BE2C (cell line): Measurements from ENCODE around the gene CDK15.
A peak's percentile ranks its signal among the peaks of the same experiment; 100 is the strongest.

Experiments used
- DNase-seq: peaks from one replicate; pipeline ENCODE4 v3.0.0-alpha.2; 2020
- H3K27me3 ChIP-seq: fragments of 250-450 bp; sonication (Bioruptor Pico); 2 replicates; pipeline ENCODE4 v1.5.1; 2020; ENCODE audit warnings: mild to moderate bottlenecking
- H3K36me3 ChIP-seq: fragments of 250-450 bp; sonication (Bioruptor Pico); 2 replicates; pipeline ENCODE4 v1.5.1; 2020; ENCODE audit warnings: mild to moderate bottlenecking
- H3K4me1 ChIP-seq: fragments of 250-450 bp; sonication (Bioruptor Pico); 2 replicates; pipeline ENCODE4 v1.5.1; 2020
- H3K4me3 ChIP-seq: 2 replicates; pipeline ENCODE4 v1.5.1; 2011; ENCODE audit warnings: low read depth, low read length
- H3K9me3 ChIP-seq: fragments of 250-450 bp; sonication (Bioruptor Pico); 2 replicates; pipeline ENCODE4 v1.5.1; 2020
- CTCF ChIP-seq: IDR thresholded peaks from 2 replicates; pipeline ENCODE4 v1.5.1; 2012; ENCODE audit warnings: mild to moderate bottlenecking, low read depth, low read length

The CDK15 gene

GRCh38 chr2:201857326-201857725 lies 51.0 kb downstream of the CDK15 start:
- Histone ChIP-seq H3K4me3 (no peak overlapping the region), H3K9me3 (no peaks in the 10 kb centered on the region), H3K4me1 (no peaks in the 10 kb centered on the region), H3K36me3 (no peaks in the 10 kb centered on the region), H3K27me3 (no peaks in the 10 kb centered on the region)
- TF ChIP-seq CTCF = no peak
- no peak for DNase-seq

GRCh38 chr2:201858281-201859184 lies 52.2 kb downstream of the CDK15 start:
- H3K36me3 ChIP-seq = no peaks in the 10 kb centered on the region
- TF ChIP-seq CTCF = no peak
- no peaks in the 10 kb centered on the region for H3K4me1 ChIP-seq
- DNase-seq = no peak
- no peaks in the 10 kb centered on the region for H3K9me3 ChIP-seq
- no peak overlapping the region for H3K4me3 ChIP-seq
- no peaks in the 10 kb centered on the region for H3K27me3 ChIP-seq

- no peak for DNase-seq
- H3K4me3 ChIP-seq = no peak overlapping the region
Observed at GRCh38 chr2:201859949-201860348, 53.6 kb downstream of the CDK15 start.

DNA sequence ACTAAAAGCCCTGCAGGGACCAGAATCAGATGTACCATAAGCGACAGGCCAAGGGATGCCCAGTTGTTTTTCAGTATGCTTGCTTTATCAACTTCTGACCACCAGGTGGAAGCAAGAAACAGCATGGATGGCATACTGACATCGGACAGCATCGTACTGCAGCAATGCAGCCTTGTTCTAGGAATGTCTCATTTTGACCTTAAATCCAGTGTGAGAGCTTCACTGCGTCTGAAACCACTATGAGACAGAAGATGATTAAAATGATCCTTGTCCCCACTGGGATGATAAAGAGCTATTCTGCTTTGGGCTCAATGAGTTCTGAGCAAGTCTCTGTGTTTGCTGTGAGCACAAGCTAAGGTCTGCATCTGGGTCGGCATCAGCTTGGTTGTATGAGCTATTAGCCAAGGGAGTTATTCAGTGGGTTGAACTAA lies 54.3 kb downstream of the CDK15 start:
- Histone ChIP-seq H3K27me3 (no peaks in the 10 kb centered on the region), H3K4me1 (no peaks in the 10 kb centered on the region), H3K9me3 (no peaks in the 10 kb centered on the region), H3K4me3 (no peak overlapping the region), H3K36me3 (no peaks in the 10 kb centered on the region)
- peak; percentile 64 for DNase-seq
- peak; percentile 95 for TF ChIP-seq CTCF

More at GRCh38 chr2:201859949-201860348, 53.6 kb downstream of the CDK15 start:
- Histone ChIP-seq H3K27me3 (no peaks in the 10 kb centered on the region), H3K4me1 (no peaks in the 10 kb centered on the region), H3K36me3 (no peaks in the 10 kb centered on the region), H3K9me3 (no peaks in the 10 kb centered on the region)
- no peak for TF ChIP-seq CTCF

- TF ChIP-seq CTCF = no peak
- no peaks in the 10 kb centered on the region for H3K36me3 ChIP-seq
- DNase-seq = no peak
- H3K9me3 ChIP-seq = no peaks in the 10 kb centered on the region
- H3K27me3 ChIP-seq = no peaks in the 10 kb centered on the region
- H3K4me3 ChIP-seq = no peak overlapping the region
- no peaks in the 10 kb centered on the region for H3K4me1 ChIP-seq
Observed at GRCh38 chr2:201862843-201863242, 56.5 kb downstream of the CDK15 start.
